Activated CD4-positive, alpha-beta T cell treated with anti-CD3 and anti-CD28 coated beads, Interleukin-2, Interleukin-4, amounts not matched to agents 100 ng/mL and 50 ng/mL, durations not matched to agents 16 hours and 8 hours (primary cell): ENCODE measurements around the gene SMARCD3.

Experiments
- DNase-seq: peaks from one replicate; pipeline ENCODE4 v3.0.0-alpha.2; 2020; ENCODE audit warnings: low spot score

The SMARCD3 gene

DNA sequence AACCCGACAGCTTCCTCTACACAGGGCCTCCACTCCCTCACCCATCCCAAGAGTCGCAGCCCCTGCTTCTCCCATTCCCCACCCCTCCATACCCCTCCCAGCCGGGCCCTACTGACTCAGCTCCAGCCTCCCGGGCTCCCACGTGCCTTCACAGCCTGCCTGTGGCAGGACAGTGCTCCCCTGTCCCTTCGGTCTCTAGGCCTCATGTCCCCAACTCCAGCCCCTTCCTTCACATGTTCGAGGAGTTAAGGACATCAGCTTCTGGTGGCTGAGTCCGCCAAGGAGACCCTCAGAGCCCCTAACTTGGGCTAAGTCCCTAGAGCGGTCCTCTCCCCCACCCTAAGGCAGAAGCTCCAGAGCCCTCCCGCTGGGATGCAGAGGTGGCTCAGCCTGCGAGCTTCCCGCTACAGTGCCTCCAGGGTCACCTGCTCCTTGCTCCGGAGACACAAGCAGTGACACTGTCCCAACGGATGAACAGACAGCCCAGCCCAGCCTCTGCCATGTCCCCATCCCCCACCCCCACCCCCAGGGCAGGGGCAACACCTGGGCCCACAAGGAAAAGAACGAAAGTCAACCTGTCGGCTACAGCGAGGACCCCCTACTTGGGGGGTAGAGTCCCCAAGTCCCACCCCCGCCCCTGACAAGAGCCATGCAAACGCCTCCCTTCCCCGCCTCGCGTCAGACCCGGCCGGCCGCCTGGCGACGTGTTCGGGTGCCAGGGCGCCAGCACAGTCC lies 716 bp downstream of the SMARCD3 start:
- no peak for DNase-seq

GRCh38 chr7:151246851-151247580 lies 1.5 kb downstream of the SMARCD3 start:
- DNase-seq = no peak

- DNase-seq = no peak
Observed at GRCh38 chr7:151246102-151246850, 2.2 kb downstream of the SMARCD3 start.

- DNase-seq = peak; percentile 52
Observed at GRCh38 chr7:151245360-151246101, 3.0 kb downstream of the SMARCD3 start.

- no peak for DNase-seq
Observed at GRCh38 chr7:151244841-151245346, 3.6 kb downstream of the SMARCD3 start.

- peak; percentile 68 for DNase-seq
Observed at GRCh38 chr7:151244196-151244840, 4.2 kb downstream of the SMARCD3 start.

- DNase-seq = peak; percentile 22
Observed at GRCh38 chr7:151243408-151244195, 4.9 kb downstream of the SMARCD3 start.

- DNase-seq = no peak
Observed at GRCh38 chr7:151243045-151243349, 5.5 kb downstream of the SMARCD3 start.

GRCh38 chr7:151242159-151243044 lies 6.1 kb downstream of the SMARCD3 start:
- no peak for DNase-seq

GRCh38 chr7:151241755-151242096 lies 6.8 kb downstream of the SMARCD3 start:
- DNase-seq = no peak

DNA sequence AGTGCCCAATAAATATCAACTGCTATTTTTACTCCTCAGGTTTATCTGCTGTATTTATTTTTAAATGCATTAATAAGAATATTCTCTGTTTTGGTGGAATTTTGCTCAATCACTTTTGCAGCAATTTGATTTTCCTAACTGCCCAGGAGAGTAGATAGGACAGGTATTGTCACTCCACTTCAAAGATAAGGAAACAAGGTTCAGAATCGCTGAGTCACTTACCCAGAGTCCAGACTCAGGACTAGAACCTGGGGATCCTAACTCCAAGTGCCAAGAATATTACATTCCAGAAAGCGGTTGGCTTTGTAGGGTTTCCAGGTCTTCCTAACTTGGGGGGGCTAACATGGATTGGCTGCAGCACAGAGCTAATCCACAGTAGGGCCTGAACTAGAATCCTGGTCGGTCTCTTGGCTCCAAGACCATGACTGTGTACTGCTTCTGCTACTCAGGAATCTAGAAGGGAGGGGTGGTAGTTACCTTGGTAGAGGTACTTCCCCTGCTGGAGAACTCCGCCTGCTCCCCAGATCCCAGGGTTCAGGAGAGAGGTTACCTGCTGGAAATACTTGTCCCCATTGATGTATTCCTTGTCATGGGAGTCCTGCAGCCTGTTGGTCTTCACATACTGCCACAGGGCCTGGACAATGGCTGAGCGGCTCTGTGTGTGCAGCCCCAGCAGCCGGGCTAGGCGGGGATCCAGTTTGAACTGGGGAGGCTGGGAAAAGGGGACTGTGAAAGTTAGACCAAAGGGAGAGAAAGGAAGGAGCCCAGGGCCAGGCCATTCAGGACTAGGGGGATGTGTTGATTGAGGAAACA lies 7.3 kb downstream of the SMARCD3 start:
- DNase-seq = no peak

DNA sequence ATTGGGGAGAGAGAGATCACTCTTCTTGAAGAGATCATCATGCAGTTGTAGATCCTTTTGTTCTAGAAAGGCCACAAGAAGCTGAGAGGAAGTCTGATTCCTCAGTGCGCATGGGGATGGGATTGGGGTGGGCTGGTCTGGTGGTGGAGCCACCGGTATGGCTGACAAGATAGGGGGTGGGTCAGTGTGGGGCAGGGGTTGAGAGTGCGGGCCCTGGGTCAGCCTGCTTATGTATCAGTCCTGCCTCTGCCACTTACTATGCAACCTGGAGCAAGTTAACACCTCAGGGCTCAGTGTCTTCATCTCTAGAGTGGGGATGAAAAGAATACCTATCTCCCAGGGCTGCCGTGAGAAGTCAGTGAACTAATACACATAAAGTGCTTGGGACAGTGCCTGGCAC lies 8.0 kb downstream of the SMARCD3 start:
- DNase-seq = no peak

GRCh38 chr7:151239837-151240459 lies 8.5 kb downstream of the SMARCD3 start:
- DNase-seq = no peak

- DNase-seq = no peak
Observed at GRCh38 chr7:151238924-151239836, 9.3 kb downstream of the SMARCD3 start.

- DNase-seq = no peak
Observed at GRCh38 chr7:151238190-151238810, 10.2 kb downstream of the SMARCD3 start.

DNA sequence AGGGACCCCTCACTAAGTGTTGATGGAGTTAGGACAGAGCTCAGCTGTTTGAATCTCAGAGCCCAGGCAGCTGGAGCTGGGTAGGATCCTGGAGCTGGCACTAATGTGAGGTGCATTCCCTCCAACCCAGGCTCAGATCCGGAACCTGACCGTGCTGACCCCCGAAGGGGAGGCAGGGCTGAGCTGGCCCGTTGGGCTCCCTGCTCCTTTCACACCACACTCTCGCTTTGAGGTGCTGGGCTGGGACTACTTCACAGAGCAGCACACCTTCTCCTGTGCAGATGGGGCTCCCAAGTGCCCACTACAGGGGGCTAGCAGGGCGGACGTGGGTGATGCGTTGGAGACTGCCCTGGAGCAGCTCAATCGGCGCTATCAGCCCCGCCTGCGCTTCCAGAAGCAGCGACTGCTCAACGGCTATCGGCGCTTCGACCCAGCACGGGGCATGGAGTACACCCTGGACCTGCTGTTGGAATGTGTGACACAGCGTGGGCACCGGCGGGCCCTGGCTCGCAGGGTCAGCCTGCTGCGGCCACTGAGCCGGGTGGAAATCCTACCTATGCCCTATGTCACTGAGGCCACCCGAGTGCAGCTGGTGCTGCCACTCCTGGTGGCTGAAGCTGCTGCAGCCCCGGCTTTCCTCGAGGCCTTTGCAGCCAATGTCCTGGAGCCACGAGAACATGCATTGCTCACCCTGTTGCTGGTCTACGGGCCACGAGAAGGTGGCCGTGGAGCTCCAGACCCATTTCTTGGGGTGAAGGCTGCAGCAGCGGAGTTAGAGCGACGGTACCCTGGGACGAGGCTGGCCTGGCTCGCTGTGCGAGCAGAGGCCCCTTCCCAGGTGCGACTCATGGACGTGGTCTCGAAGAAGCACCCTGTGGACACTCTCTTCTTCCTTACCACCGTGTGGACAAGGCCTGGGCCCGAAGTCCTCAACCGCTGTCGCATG lies 11.0 kb downstream of the SMARCD3 start:
- no peak for DNase-seq
